Gastroesophageal sphincter (tissue), 3 donors: ENCODE measurements around the gene AKAP17A.
"Not testable (repeated sequence)": the region's sequence is repeated elsewhere in the genome, so short reads cannot be mapped to it uniquely, and the experiment has no call there.

Experiments used
- EP300 ChIP-seq: sonication (generic); formaldehyde crosslinking; IDR thresholded peaks from one replicate; pipeline ENCODE4 v1.6.1; 2017; ENCODE audit warnings: antibody characterized with exemption, mild to moderate bottlenecking
- POLR2AphosphoS5 ChIP-seq: sonication (generic); formaldehyde crosslinking; IDR thresholded peaks from one replicate; pipeline ENCODE4 v1.6.1; 2017; ENCODE audit warnings: antibody characterized with exemption
- TF ChIP-seq, protein P1 (sequence below), 4 experiments: fragments of 200-600 bp in 2 of 4; fragments of 450-650 bp in 2 of 4; sonication (generic) in 1 of 4; IDR thresholded peaks; one replicate each; pipeline ENCODE4 v1.5.1; 2017 to 2019; ENCODE audit warnings: antibody characterized with exemption in 4 of 4, mild to moderate bottlenecking in 2 of 4, moderate library complexity in 2 of 4

DNA sequence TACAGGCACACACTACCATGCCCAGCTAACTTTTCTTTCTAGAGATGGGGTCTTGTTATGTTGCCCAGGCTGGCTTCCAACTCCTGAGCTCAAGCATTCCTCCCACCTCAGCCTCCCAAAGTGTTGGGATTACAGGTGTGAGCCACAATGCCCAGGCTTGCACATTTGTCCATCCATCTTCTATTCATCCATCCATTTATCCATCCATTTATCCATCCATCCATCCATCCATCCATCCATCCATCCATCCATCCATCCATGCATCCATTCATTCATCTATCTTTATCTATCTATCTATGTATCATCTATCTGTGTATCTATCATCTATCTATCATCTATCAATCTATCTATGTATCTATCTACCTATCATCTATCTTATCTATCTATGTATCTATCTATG is 34.0 kb upstream of the AKAP17A start:
- TF ChIP-seq, protein P1, sequence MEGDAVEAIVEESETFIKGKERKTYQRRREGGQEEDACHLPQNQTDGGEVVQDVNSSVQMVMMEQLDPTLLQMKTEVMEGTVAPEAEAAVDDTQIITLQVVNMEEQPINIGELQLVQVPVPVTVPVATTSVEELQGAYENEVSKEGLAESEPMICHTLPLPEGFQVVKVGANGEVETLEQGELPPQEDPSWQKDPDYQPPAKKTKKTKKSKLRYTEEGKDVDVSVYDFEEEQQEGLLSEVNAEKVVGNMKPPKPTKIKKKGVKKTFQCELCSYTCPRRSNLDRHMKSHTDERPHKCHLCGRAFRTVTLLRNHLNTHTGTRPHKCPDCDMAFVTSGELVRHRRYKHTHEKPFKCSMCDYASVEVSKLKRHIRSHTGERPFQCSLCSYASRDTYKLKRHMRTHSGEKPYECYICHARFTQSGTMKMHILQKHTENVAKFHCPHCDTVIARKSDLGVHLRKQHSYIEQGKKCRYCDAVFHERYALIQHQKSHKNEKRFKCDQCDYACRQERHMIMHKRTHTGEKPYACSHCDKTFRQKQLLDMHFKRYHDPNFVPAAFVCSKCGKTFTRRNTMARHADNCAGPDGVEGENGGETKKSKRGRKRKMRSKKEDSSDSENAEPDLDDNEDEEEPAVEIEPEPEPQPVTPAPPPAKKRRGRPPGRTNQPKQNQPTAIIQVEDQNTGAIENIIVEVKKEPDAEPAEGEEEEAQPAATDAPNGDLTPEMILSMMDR (IDR thresholded peaks at IDR 0.05): not testable (repeated sequence)
- not testable (repeated sequence) for TF ChIP-seq EP300, POLR2AphosphoS5
